ENCODE results near the gene VTN.

DNA sequence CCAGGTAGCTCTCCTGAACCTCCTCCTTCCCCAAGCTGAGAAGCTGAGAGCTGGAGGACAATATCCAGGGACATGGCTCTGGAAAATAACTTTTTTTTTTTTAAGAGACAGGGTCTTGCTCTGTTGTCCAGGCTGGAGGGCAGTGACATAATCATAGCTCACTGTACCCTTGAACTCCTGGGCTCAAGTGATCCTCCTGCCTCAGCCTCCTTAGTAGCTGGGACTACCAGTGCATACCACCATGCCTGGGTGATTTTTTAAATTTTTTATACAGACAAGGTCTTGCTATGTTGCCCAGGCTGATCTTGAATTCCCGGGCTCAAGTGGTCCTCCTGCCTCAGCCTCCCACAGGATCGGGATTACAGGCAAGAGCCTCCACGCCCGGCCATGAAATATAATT is 29.7 kb upstream of the VTN start:
- no peak for TF ChIP-seq POLR2A (IDR thresholded peaks at IDR 0.05)
- TF ChIP-seq, protein P1, sequence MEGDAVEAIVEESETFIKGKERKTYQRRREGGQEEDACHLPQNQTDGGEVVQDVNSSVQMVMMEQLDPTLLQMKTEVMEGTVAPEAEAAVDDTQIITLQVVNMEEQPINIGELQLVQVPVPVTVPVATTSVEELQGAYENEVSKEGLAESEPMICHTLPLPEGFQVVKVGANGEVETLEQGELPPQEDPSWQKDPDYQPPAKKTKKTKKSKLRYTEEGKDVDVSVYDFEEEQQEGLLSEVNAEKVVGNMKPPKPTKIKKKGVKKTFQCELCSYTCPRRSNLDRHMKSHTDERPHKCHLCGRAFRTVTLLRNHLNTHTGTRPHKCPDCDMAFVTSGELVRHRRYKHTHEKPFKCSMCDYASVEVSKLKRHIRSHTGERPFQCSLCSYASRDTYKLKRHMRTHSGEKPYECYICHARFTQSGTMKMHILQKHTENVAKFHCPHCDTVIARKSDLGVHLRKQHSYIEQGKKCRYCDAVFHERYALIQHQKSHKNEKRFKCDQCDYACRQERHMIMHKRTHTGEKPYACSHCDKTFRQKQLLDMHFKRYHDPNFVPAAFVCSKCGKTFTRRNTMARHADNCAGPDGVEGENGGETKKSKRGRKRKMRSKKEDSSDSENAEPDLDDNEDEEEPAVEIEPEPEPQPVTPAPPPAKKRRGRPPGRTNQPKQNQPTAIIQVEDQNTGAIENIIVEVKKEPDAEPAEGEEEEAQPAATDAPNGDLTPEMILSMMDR (IDR thresholded peaks at IDR 0.05) = no peak

Data from lower leg skin (tissue), 3 donors.